ENCODE measurements around the gene SIRPB1.

Gene SIRPB1

GRCh38 chr20:1629321-1629720 is 9.5 kb upstream of the SIRPB1 start:
- H3K4me3 ChIP-seq, result no peak overlapping the region
- DNase-seq (ENCODE audit: low spot score), result no peak
- TF ChIP-seq, protein P1, sequence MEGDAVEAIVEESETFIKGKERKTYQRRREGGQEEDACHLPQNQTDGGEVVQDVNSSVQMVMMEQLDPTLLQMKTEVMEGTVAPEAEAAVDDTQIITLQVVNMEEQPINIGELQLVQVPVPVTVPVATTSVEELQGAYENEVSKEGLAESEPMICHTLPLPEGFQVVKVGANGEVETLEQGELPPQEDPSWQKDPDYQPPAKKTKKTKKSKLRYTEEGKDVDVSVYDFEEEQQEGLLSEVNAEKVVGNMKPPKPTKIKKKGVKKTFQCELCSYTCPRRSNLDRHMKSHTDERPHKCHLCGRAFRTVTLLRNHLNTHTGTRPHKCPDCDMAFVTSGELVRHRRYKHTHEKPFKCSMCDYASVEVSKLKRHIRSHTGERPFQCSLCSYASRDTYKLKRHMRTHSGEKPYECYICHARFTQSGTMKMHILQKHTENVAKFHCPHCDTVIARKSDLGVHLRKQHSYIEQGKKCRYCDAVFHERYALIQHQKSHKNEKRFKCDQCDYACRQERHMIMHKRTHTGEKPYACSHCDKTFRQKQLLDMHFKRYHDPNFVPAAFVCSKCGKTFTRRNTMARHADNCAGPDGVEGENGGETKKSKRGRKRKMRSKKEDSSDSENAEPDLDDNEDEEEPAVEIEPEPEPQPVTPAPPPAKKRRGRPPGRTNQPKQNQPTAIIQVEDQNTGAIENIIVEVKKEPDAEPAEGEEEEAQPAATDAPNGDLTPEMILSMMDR (IDR thresholded peaks at IDR 0.05), result no peak
- no peak overlapping the region for H3K27ac ChIP-seq

GRCh38 chr20:1628621-1629020 is 8.8 kb upstream of the SIRPB1 start:
- no peak overlapping the region for H3K4me3 ChIP-seq
- TF ChIP-seq, protein P1 (IDR thresholded peaks at IDR 0.05), result no peak
- no peak for DNase-seq (ENCODE audit: low spot score)
- no peak overlapping the region for H3K27ac ChIP-seq

DNA sequence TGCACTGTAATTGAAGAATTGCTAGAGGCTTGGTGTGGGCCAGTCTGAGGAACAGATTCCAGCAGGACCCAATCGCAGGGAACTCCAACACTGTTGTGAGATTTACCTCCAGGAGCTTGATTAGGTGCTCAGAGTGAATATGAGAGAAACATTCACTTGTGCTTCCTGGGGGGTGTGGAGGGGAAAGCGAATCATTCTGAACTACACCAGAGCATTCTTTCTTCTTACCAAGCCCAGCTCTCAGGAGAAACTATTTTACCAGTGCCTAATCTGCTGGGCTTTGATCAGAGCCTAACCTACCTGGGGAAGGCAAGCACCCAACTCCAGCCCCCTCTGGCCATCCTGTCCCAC is 7.4 kb upstream of the SIRPB1 start:
- no peak for DNase-seq (ENCODE audit: low spot score)
- Histone ChIP-seq H3K27ac (no peak overlapping the region), H3K4me3 (no peak overlapping the region)
- TF ChIP-seq, protein P1 (IDR thresholded peaks at IDR 0.05), result no peak

- no peak for DNase-seq (ENCODE audit: low spot score)
- no peak overlapping the region for H3K4me3 ChIP-seq
- no peak overlapping the region for H3K27ac ChIP-seq
- TF ChIP-seq, protein P1 (IDR thresholded peaks at IDR 0.05), result no peak
Observed at GRCh38 chr20:1626528-1627199, 6.9 kb upstream of the SIRPB1 start.

- Histone ChIP-seq H3K27ac (no peak overlapping the region), H3K4me3 (no peak overlapping the region)
- DNase-seq (ENCODE audit: low spot score), result no peak
- TF ChIP-seq, protein P1 (IDR thresholded peaks at IDR 0.05), result no peak
Observed at GRCh38 chr20:1625083-1625690, 5.4 kb upstream of the SIRPB1 start.

- no peak for DNase-seq (ENCODE audit: low spot score)
- TF ChIP-seq, protein P1 (IDR thresholded peaks at IDR 0.05), result no peak
- H3K27ac ChIP-seq, result no peak overlapping the region
- H3K4me3 ChIP-seq, result no peak overlapping the region
Observed at GRCh38 chr20:1623501-1624205, 3.8 kb upstream of the SIRPB1 start.

Data from coronary artery (tissue), 2 donors.